DND-41 (cell line): ENCODE measurements around the gene FHDC1.

Experiments
- ATAC-seq: fragments of 200-7000 bp; cut with Tn5 transposase; 3 replicates; pipeline ENCODE4 v1.9.1; 2021; ENCODE audit warnings: low read depth; ENCODE audit not compliant: insufficient read depth
- DNase-seq: peaks from one replicate; pipeline ENCODE4 v3.0.0-alpha.2; 2020
- H2AFZ ChIP-seq: 2 replicates; pipeline ENCODE4 v1.6.0; 2012; ENCODE audit warnings: low read depth, low read length
- H3K27ac ChIP-seq: 2 replicates; pipeline ENCODE4 v1.5.1; 2012; ENCODE audit warnings: low read length, inconsistent platforms
- H3K27me3 ChIP-seq: fragments of 200-600 bp; sonication (generic); 2 replicates; pipeline ENCODE4 v1.6.0; 2012; ENCODE audit warnings: low read length, mild to moderate bottlenecking, inconsistent platforms; ENCODE audit not compliant: insufficient read depth, poor library complexity
- H3K36me3 ChIP-seq: 2 replicates; pipeline ENCODE4 v1.5.1; 2012; ENCODE audit warnings: low read length, inconsistent platforms; ENCODE audit not compliant: insufficient read depth
- H3K4me1 ChIP-seq: 2 replicates; pipeline ENCODE4 v1.5.1; 2012; ENCODE audit warnings: mild to moderate bottlenecking, low read length; ENCODE audit not compliant: insufficient read depth
- H3K4me2 ChIP-seq: 2 replicates; pipeline ENCODE4 v1.6.0; 2012; ENCODE audit warnings: mild to moderate bottlenecking, moderate library complexity, low read length, inconsistent platforms; ENCODE audit not compliant: insufficient read depth
- H3K4me3 ChIP-seq, 2 experiments: fragments of 200-600 bp in 1 of 2; shearing (Covaris generic) in 1 of 2; 2 replicates each; pipeline ENCODE4 v1.5.1; 2012 to 2016; ENCODE audit warnings: inconsistent platforms in 2 of 2, low read length in 2 of 2, mild to moderate bottlenecking in 2 of 2, low read depth in 1 of 2, moderate library complexity in 1 of 2
- H3K79me2 ChIP-seq: 2 replicates; pipeline ENCODE4 v1.6.0; 2012; ENCODE audit warnings: low read length, inconsistent platforms; ENCODE audit not compliant: insufficient read depth
- H3K9ac ChIP-seq: 2 replicates; pipeline ENCODE4 v1.6.0; 2012; ENCODE audit warnings: low read depth, mild to moderate bottlenecking, inconsistent platforms, low read length, moderate library complexity
- H3K9me3 ChIP-seq: 2 replicates; pipeline ENCODE4 v1.5.1; 2012; ENCODE audit warnings: low read length, moderate library complexity, mild to moderate bottlenecking, inconsistent platforms; ENCODE audit not compliant: insufficient read depth, severe bottlenecking
- H4K20me1 ChIP-seq: 2 replicates; pipeline ENCODE4 v1.6.0; 2012; ENCODE audit warnings: low read length; ENCODE audit not compliant: insufficient read depth
- CTCF ChIP-seq: IDR thresholded peaks from 2 replicates; pipeline ENCODE4 v1.5.1; 2012; ENCODE audit warnings: borderline replicate concordance, low read length, moderate library complexity, mild to moderate bottlenecking; ENCODE audit not compliant: poor library complexity, severe bottlenecking; ENCODE audit errors: extremely low read depth
- EZH2 ChIP-seq: IDR thresholded peaks from 3 replicates; pipeline ENCODE4 v1.6.1; 2012; ENCODE audit warnings: borderline replicate concordance, low read depth, mild to moderate bottlenecking, moderate library complexity, low read length, inconsistent platforms; ENCODE audit not compliant: severe bottlenecking

FHDC1 gene

GRCh38 chr4:152928286-152928685 lies 7.8 kb upstream of the FHDC1 start:
- no peak overlapping the region for H3K4me3 ChIP-seq
- no peak for TF ChIP-seq CTCF
- no peak for TF ChIP-seq EZH2
- H3K4me2 ChIP-seq = no peak overlapping the region
- H3K27ac ChIP-seq = no peak overlapping the region
- no peaks in the 10 kb centered on the region for H4K20me1 ChIP-seq
- H3K9ac ChIP-seq = no peak overlapping the region
- H3K9me3 ChIP-seq = no peaks in the 10 kb centered on the region
- no peaks in the 10 kb centered on the region for H3K4me1 ChIP-seq
- ATAC-seq = no peak
- H3K27me3 ChIP-seq = no peaks in the 10 kb centered on the region
- no peak overlapping the region for H2AFZ ChIP-seq
- no peaks in the 10 kb centered on the region for H3K79me2 ChIP-seq
- no peak for DNase-seq
- no peaks in the 10 kb centered on the region for H3K36me3 ChIP-seq

- H3K27ac ChIP-seq = no peak overlapping the region
- no peaks in the 10 kb centered on the region for H3K9me3 ChIP-seq
- no peaks in the 10 kb centered on the region for H3K79me2 ChIP-seq
- DNase-seq (no peak), ATAC-seq (no peak; the same call in 2 of the 3 replicates)
- H3K27me3 ChIP-seq = peaks cover 4% of the 10 kb centered on the region
- H2AFZ ChIP-seq = no peak overlapping the region
- no peak overlapping the region for H3K4me3 ChIP-seq
- TF ChIP-seq CTCF (no peak), EZH2 (no peak)
- no peaks in the 10 kb centered on the region for H3K36me3 ChIP-seq
- H3K4me2 ChIP-seq = no peak overlapping the region
- H4K20me1 ChIP-seq = no peaks in the 10 kb centered on the region
- no peaks in the 10 kb centered on the region for H3K4me1 ChIP-seq
- no peak overlapping the region for H3K9ac ChIP-seq
Observed at GRCh38 chr4:152929888-152930287, 6.2 kb upstream of the FHDC1 start.

- Histone ChIP-seq H3K4me1 (peaks cover 20% of the 10 kb centered on the region), H4K20me1 (0 out of 2 replicates have a peak, but pooled peaks cover 3% of the 10 kb centered on the region), H3K27ac (no peak overlapping the region), H3K79me2 (no peaks in the 10 kb centered on the region), H3K36me3 (no peaks in the 10 kb centered on the region), H3K9ac (no peak overlapping the region), H3K4me3 (no peak overlapping the region), H3K9me3 (no peaks in the 10 kb centered on the region), H3K4me2 (no peak overlapping the region), H3K27me3 (peaks cover 51% of the 10 kb centered on the region), H2AFZ (no peak overlapping the region)
- DNase-seq (no peak), ATAC-seq (no peak)
- no peak for TF ChIP-seq CTCF
- TF ChIP-seq EZH2 = no peak
Observed at GRCh38 chr4:152935143-152935542, 980 bp upstream of the FHDC1 start.
